Measurements from ENCODE around the gene SOX6. TPM values are rescaled to one million over a fixed set of nuclear protein-coding genes. Genes with fewer than 3 reads are reported as not detected.
"Not testable (repeated sequence)": the region's sequence is repeated elsewhere in the genome, so short reads cannot be mapped to it uniquely, and the experiment has no call there.

SOX6 gene
- total RNA-seq, 2 experiments from 2014 or later = 0.36 TPM; not detected in 1

DNA sequence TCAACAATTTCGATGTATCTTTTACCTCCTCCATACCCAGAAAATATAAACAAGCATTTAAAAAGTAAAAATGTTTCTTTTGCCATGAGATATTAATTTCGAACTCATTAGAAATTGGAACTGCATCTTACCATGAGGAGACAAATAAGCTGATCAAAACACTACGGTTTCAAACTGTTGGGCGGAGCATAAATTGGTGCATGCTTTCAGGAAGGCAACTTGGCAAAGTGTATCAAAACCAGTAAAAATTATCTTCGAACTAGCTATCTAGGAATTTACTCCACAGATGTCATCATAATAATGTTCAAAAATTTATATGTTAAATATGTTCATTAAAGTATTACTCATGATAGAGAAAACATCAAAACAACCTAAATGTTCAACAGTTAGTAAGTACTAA, 21.4 kb upstream of the SOX6 start:
- Mint-ChIP-seq H3K27me3 (no peaks in the 10 kb centered on the region), H3K4me1 (ENCODE audit: low read depth) (no peaks in the 10 kb centered on the region), H3K27ac (no peak overlapping the region), H3K36me3 (ENCODE audit: low read depth) (no peaks in the 10 kb centered on the region), H3K9me3 (peaks cover 2% of the 10 kb centered on the region), H3K4me3 (no peak overlapping the region)
- POLR2A ChIA-PET = no interaction called here
- DNase-seq (no peak), ATAC-seq (no peak)
- CTCF ChIA-PET = no interaction called here
- TF ChIP-seq, protein P1, sequence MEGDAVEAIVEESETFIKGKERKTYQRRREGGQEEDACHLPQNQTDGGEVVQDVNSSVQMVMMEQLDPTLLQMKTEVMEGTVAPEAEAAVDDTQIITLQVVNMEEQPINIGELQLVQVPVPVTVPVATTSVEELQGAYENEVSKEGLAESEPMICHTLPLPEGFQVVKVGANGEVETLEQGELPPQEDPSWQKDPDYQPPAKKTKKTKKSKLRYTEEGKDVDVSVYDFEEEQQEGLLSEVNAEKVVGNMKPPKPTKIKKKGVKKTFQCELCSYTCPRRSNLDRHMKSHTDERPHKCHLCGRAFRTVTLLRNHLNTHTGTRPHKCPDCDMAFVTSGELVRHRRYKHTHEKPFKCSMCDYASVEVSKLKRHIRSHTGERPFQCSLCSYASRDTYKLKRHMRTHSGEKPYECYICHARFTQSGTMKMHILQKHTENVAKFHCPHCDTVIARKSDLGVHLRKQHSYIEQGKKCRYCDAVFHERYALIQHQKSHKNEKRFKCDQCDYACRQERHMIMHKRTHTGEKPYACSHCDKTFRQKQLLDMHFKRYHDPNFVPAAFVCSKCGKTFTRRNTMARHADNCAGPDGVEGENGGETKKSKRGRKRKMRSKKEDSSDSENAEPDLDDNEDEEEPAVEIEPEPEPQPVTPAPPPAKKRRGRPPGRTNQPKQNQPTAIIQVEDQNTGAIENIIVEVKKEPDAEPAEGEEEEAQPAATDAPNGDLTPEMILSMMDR (IDR thresholded peaks at IDR 0.05) = no peak
- intact Hi-C loops (cut with micrococcal nuclease) = no loop called here

DNA sequence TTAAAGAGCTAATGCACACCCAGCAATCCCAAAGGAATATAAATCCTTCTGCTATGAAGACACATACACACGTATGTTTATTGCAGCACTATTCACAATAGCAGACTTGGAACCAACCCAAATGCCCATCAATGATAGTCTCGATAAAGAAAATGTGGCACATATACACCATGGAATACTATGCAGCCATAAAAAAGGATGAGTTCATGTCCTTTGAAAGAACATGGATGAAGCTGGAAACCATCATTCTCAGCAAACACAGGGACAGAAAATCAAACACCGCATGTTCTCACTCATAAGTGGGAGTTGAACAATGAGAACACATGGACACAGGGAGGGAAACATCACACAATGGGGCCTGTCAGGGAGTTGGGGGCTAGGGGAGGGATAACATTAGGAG, 19.3 kb upstream of the SOX6 start:
- intact Hi-C loops (cut with micrococcal nuclease); ATAC-seq; H3K27ac Mint-ChIP-seq; H3K27me3 Mint-ChIP-seq; H3K4me3 Mint-ChIP-seq; DNase-seq; CTCF ChIA-PET; H3K36me3 Mint-ChIP-seq (ENCODE audit: low read depth); H3K9me3 Mint-ChIP-seq; H3K4me1 Mint-ChIP-seq (ENCODE audit: low read depth); POLR2A ChIA-PET: not testable (repeated sequence)

DNA sequence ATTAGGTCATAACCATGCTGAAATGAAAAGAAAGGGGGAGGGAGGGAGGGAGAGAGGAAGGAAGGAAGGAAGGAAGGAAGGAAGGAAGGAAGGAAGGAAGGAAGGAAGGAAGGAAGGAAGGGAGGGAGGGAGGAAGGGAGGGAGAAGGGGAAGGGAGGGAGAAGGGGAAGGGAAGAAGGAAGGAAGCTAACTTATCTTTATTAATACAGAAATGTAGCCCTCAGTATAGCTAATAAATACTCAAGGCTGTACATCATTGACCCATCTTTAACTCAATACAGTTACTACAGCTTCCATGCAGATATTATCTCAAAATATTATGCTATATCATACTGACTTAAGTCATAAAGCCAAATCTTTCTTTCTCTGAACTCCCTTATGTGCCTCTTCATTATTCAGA, 17.4 kb upstream of the SOX6 start:
- Mint-ChIP-seq H3K27ac (no peak overlapping the region), H3K9me3 (peaks cover 2% of the 10 kb centered on the region), H3K27me3 (no peaks in the 10 kb centered on the region), H3K4me1 (ENCODE audit: low read depth) (no peaks in the 10 kb centered on the region), H3K4me3 (no peak overlapping the region), H3K36me3 (ENCODE audit: low read depth) (no peaks in the 10 kb centered on the region)
- no peak for ATAC-seq
- ChIA-PET POLR2A (no interaction called here), CTCF (no interaction called here)
- TF ChIP-seq, protein P1 (IDR thresholded peaks at IDR 0.05) = no peak
- intact Hi-C loops (cut with micrococcal nuclease) = no loop called here
- no peak for DNase-seq

DNA sequence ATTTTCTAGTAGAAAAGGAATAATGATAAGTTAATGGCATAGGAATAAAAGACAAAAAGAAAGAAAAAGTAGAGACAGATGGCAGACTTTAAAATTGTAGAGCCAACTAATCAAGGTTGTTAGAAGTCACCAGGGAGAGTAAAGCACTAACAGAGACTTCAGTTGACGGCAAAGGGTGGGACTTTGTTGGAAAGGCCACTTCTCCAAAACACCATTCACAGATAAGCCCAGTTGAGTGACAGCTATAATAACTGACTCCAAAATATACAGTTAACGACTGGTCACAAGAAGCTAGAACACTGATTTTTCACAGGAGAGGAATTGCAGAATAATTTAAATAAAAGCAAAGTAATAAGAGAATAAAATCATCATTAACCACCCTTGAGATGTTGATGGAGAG, 16.0 kb upstream of the SOX6 start:
- Mint-ChIP-seq H3K27me3 (no peaks in the 10 kb centered on the region), H3K27ac (no peak overlapping the region), H3K4me3 (no peak overlapping the region), H3K36me3 (ENCODE audit: low read depth) (no peaks in the 10 kb centered on the region), H3K4me1 (ENCODE audit: low read depth) (no peaks in the 10 kb centered on the region), H3K9me3 (peaks cover 2% of the 10 kb centered on the region)
- CTCF ChIA-PET = no interaction called here
- TF ChIP-seq, protein P1 (IDR thresholded peaks at IDR 0.05) = no peak
- DNase-seq (no peak), ATAC-seq (no peak)
- intact Hi-C loops (cut with micrococcal nuclease) = no loop called here
- POLR2A ChIA-PET = no interaction called here

DNA sequence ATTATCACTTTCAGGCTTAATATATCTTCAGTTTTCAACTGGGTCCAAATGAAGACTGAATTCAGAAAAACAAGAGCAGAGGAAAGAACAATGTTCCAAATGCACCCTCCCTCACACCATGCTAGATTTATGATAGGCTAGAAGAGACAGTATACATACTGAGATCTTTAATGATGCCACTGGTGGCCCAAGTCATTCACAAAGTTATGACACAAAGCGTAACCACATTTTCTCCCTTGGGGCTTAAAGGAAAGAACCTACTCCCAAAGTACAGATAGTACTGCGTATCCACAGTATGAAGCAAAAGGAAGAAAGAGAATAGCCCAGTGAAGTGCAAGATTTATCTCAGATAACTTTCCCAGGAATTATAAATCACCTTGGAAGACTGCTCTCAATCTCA, 10.9 kb upstream of the SOX6 start:
- Mint-ChIP-seq H3K36me3 (ENCODE audit: low read depth) (no peaks in the 10 kb centered on the region), H3K9me3 (no peaks in the 10 kb centered on the region), H3K27ac (no peak overlapping the region), H3K4me3 (no peak overlapping the region), H3K4me1 (ENCODE audit: low read depth) (no peaks in the 10 kb centered on the region), H3K27me3 (no peaks in the 10 kb centered on the region)
- intact Hi-C loops (cut with micrococcal nuclease) = no loop called here
- TF ChIP-seq, protein P1 (IDR thresholded peaks at IDR 0.05) = no peak
- ATAC-seq (no peak), DNase-seq (no peak)
- ChIA-PET CTCF (no interaction called here), POLR2A (no interaction called here)

DNA sequence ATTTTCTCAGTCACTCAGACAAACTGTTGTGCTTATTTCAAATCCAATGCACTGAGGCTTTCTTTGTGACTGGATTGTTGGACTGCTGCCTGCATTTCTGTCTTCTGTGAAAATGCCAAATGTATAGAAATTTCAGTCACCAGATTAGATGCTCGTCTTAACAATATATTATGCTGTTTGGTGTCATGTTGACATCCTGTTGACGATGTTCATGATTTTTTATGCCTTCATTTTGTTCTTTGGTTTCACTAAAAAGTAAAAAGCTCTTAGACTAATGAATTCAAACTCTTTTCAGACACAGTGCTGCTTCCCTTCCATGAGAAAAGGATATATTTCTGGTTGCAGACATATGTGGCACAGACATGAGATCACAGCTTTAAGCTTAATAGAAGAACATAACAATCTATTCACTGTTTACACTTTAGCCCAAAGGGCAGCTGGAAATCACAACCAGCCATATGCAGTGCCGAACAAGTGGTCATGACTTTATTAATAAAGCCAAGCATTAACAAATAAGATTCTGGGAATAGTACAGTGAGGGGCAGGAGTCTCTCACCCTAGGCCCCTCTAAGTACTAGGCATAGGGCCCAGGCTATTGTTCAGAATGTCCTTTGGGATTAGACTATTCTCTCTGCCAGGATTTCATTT, 9.4 kb upstream of the SOX6 start:
- no peaks in the 10 kb centered on the region for H3K4me1 Mint-ChIP-seq (ENCODE audit: low read depth)
- no peak overlapping the region for H3K4me3 Mint-ChIP-seq
- H3K27me3 Mint-ChIP-seq = no peaks in the 10 kb centered on the region
- no peaks in the 10 kb centered on the region for H3K36me3 Mint-ChIP-seq (ENCODE audit: low read depth)
- DNase-seq (no peak), ATAC-seq (no peak)
- TF ChIP-seq, protein P1 (IDR thresholded peaks at IDR 0.05) = no peak
- CTCF ChIA-PET = no interaction called here
- H3K27ac Mint-ChIP-seq = no peak overlapping the region
- intact Hi-C loops (cut with micrococcal nuclease) = no loop called here
- POLR2A ChIA-PET = no interaction called here
- no peaks in the 10 kb centered on the region for H3K9me3 Mint-ChIP-seq
